GM21528 (cell line): ENCODE results near the gene BICDL1.

Source experiments
- ATAC-seq: cut with Tn5 transposase; IDR thresholded peaks from one replicate; pipeline ENCODE4 v1.9.1; 2021; ENCODE audit warnings: mild to moderate bottlenecking, moderate library complexity; ENCODE audit not compliant: unreplicated experiment, low FRiP score

BICDL1 gene

DNA sequence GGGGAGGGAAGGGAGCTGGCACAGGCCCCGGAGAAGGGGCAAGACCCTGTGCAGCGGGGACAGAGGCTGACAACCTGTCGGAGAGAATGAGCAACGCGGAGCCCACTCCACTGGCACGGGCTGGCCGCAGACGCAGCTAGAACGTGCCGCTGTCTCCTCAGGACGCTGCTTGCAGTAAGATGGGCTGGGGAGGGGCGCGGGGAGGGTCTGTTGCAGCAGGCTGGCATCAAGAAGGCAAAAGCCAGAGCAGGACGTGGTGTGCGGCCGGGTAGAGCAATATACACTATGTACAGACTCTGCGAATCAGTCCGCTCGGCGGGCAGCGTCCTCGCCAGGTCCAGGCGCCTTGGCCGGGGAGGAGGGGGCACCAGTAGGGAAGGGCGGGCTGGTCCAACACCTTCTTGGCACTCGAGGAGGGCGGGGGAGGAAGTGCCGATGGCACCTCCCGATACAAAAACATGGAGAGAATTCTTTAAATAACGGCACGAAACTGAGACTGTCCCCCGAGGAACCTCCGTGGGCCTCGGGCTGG is 107.7 kb downstream of the BICDL1 start:
- no peak for ATAC-seq

DNA sequence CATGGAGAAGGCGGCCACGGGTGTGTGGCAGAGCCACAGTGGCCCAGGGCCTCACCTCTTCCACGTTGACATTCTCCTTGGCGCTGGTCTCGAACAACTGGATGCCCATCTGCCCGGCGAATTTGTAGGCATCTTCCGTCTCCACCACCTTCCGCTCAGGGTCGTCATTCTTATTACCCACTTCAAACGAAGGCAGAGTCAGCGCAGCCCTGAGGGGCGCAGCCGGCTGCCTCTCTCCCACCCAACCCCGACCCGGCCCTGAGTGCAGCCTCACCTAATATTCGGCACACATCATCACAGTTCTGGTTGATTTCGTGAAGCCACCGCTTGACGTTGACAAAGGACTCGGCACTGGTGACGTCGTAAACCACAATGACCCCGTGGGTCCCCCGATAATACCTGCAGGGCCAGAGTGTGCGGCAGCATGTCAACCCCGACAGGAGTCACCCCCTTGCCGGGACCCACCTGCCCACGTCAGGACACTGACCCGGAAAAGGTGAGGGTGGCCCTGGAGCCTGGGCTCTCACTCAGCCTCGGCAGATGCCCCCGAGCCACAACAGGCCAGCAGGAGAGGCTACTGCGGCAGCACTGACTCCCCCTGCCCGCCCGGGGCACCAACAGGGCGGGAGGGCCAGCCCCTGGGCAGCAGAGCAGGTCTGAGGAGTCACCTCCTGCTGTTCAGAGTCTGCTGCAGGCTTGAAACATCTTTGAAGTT is 109.9 kb downstream of the BICDL1 start:
- no peak for ATAC-seq

DNA sequence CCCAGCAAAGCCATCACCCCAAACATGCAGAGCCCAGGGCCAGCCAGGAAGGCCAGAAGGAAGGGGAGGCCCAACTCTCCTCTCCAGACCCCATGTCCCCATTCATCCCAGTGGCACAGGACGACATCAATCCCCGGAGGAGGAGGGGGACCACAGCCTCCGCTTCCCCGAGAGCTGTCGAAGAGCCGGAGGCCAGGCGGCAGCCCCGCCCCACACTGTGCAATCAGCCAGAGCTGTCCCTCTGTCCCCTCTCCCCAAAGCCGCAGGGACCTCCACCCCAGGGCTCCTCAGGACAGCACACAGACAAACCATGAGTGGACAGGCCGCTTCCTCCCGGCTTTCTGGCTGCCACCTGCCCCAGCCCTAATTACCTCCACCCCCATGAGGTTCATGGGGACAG is 110.7 kb downstream of the BICDL1 start:
- ATAC-seq: no peak

DNA sequence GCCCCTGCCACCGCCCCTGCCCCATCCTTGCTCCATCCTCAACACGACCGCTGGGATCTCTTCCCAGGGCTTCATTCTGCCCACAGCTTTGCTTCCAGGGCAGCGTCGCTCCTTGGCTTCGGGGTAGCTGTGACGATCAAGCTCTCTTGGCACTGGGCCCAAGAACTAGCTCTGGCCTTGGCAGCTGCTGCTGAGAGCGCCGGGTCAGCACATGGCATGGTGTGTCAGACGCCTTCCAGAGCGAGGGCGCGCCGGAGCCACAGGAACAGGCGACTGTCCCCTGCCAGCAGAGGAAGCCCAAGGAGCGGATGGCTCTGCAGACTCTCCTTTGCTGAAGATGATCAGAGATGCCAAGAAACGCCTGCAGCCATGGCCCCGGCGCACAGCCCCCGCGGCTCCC is 111.6 kb downstream of the BICDL1 start:
- ATAC-seq: no peak

DNA sequence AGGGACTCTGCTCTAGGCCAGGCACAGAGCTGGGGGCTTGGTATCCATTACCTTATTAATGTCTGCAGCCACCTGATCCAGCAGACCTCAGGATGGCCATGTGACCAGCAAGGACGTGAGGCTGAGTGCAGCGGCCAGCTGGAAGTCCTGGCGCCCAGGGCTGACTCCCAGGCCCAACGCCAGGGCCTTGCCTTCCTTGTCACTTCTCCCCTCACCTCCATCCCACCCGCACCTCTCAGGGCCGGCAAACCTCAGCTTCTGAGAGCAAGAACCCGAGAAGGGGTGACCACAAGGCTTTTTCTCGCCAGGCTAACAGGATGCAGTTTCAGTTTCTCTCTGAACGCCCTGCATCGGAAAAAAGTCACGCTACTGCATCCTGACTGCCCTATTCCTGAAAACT is 112.1 kb downstream of the BICDL1 start:
- ATAC-seq: no peak

DNA sequence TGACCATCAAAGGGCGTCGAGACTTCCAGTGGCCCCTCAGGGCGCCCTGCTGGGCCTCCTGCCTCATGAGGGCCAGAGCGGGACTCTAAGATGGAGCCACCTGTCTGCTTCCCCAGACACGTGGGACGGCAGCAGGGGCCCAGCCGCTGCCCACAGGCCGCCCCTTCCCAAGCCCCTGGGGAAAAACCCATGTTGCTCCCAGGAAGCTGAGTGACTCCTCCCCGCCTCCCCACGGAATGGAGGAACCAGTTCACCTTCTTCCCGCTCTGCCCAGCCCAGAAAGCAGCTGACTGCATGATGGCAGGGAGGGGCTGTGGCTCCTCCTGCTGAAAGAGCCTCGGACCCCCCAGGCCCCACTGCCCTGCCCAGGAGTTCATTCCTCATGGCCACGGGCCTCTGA is 112.6 kb downstream of the BICDL1 start:
- no peak for ATAC-seq

DNA sequence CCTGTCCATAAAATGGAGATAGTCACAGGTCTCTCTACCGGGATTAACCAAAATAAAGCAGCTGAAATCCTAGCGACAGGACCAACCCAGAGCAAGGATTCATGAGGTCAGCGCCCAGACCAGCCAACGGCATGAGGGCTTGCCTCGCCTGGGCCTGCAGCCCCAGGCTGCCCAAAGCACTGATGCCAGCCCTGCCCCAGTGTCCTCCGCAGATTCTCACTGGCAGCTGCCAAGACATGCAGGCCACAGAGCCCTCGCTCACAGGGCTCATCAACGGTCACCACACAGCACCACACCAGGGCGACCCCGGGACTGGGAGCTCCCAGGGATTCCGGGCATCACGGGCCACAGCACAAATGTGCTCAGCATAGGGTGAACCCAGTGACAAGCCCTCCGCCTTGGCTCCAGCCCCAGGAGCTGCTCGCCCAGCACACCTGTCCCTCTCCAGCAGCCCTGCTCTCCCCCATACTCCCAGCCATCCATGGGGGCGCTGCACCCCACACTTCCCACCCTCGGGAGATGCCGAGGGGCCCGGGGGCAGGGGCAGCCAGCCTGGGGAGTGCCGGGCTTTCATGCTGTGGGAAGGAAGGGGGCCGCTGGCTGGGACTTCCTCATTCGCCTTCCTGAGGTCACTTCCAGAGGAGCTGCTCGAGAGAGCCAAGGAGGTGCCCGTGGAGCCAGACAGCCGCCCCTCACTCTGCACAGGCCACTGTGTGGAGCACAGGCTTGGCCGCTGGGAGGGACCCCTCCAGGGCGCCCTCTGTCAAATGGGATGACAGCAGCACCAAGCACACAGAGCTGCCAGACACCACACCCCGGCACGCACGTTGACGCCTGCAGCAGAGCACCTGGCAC is 113.4 kb downstream of the BICDL1 start:
- no peak for ATAC-seq

DNA sequence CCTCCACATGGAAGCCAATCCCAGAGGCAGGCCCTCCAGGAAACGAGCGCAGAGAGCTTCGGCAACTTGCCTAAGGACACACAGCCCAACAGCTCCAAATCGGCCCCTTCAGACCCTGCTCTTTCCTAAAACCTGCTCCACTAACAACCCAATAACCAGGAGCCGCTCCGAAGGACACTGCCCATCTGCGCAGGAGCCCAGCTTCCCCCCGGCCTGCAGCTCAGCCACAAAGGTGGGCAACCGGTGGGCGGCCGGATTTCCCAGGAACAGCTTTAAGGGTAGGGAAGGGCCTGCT is 114.0 kb downstream of the BICDL1 start:
- no peak for ATAC-seq

DNA sequence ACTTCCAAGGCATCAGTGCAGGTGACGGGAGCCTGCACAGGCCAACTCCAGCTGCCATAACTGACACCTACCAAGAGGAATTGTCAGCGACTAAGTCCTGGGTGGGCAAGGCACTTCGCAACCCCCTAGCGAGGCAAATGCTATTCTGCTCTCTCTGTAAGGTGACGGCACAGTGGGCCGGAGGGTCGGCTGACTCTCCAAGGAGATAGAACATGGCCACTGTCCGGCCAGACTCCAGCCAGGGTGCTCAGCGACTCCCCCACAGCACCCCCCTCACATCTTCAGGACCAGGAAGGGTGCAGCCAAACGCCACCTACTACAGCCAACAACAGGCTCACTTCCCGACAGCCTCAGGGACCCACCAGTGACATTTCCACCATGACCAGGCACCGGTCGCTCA is 114.3 kb downstream of the BICDL1 start:
- no peak for ATAC-seq

DNA sequence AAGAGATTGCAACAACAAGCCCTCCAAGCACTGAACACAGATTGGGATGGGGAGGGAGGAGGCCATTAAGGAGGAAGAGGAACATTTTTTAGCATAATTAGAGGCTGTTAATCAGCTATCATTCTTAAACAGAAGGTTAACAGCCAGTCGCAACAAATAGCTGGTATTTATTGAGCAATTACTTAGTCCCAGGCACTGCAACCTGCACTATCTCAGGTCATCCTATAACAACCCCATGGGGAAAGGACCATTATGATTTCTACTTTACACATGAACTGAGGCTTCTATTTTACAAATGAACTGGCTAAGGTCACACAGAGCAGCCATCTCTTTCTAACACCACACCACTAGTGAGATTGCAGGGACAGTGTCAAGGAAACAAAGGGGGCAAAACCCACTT is 117.1 kb downstream of the BICDL1 start:
- no peak for ATAC-seq

DNA sequence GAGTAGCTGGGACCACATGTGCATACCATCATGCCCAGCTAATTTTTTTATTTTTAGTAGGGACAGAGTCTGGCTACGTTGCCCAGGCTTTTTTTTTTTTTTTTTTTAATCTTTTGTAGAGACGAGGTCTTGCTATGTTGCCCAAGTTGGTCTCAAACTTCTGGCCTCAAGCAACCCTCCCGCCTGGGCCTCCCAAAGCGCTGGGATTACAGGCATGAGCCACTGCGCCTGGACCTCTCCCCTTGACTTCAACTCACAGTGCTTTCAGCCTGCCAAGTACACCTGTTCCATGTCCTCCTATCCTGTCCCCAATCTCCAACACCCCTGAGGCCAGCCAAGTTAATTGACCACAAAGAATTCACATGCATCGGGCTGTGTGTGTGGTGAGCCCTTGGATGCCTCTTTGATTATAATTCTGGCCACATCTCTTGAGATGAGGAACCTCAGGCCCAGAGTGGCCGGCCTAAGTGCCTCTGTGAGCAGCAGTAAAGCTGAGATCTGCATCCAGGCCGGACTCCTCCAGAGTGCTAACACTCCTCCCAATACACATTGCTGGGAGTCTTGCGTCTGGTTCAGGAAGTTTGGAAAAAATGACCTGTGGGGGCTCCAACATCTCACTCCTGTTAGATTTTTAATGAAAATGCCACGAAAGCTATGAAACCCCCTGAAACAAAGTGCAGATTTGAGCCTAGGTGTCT is 120.7 kb downstream of the BICDL1 start:
- ATAC-seq: no peak

DNA sequence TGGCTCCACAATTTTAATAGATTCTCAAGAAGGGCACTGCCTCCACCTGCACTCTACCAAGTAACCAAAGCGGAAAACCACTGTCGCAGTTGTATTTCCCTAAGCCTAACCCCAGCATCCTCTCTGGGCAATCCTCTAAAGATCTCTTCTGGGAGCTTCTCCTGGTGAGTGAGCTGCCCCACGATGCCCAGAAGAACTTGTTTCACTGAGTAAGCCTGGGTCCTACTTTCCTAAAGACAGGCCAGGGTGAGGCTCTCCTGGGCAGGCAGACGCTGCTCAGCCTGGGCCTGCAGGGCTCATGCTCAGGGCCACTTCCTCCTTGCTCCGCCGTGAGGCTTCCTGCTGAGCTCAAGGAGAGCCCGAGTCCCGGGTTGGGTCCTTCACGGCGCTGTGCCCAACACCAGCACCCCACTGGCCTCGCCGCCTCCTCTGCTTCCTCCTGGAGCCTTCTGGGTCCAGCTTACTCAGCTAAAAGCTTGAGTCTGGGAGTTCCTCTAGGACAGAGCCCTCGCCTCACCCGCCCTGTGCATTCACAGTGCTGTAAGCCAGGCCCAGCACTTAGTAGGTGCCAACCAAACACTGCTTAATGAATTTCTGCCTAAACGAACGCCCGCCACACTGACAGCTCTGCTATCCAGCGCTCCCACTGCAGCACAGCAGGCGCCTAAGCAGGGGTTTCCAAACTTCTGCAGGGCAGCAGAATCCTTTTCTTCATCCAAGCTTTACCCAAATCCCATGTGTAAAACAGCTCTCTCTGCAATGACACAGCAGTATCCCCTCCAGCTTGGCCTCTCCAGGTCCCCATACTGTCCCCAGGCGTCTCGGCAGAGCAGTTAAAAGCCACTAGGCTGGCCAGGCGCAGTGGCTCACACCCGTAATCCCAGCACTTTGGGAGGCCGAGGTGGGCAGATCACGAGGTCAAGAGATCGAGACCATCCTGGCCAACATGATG is 121.8 kb downstream of the BICDL1 start:
- ATAC-seq: peak; percentile 69

DNA sequence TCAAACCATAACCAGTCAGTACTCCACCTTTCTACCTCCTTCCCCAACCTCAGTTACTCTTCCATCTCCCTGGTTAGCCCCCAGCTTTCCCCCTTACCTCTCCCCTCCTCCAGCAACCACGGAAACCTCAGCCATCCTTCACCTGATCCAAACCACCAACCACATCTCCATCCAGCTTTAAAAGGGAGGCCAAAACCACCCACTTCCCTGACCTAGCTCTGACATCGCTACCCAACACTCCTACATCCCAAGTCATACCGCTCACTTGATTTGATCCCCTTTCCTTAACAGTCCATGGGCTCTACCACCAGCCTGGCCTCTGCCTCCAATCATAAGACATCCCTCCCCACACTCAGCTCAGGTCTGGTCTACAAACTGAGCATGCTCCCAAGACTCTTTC is 126.0 kb downstream of the BICDL1 start:
- no peak for ATAC-seq

DNA sequence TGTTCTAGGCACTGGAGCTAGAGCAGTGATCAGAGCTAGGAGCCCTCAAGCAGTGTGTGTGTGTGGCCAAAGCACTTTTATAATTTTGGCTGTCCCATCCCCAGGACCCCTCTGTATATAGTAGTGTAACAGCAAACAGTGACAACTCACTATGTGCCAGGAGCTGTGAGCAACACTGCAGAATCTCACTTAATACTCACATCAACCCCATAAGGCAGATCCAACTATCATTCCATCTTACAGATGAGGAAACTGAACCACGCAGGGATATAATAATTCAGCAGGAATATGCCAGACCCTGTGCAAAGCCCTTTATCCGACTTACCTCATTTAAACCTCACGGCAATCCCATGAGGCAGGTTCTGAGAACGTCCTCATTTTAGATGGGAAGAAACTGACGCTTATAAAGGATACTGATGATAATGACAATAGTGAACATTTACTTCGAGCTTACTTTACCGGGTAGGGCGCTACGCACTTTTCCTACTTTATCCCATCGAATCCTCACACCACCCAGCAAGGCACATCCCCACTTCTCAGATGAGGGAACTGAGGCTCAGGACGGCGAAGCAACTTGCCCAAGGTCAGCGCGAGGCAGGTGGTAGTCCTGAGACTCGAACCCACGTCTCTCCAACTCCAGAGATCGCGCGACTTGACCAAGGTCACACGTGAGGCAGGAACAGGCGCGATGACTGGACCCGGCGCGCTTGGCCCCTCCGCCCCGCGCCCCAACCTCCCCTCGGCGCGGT is 126.8 kb downstream of the BICDL1 start:
- ATAC-seq: no peak

DNA sequence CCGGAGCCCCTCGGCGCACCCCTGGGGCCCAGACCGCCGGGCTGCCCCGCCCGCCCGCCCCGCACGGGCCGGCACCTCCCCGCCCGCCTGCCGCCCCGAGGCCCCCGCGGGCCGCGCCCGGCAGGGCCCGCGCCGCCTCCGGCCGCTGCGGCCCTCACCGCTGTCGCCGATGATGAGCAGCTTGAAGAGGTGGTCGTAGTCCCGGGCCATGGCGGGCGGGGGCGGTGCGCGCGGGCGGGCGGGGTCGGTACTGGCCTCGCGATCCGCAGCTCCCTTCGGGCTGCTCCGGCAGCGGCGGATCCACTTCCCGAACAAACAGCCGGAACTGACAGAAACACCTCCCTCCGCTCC is 127.4 kb downstream of the BICDL1 start, which contains the start of gene RAB35:
Gene RAB35, minus strand, starts transcription at position 313 of the 351 bp plus-strand sequence. Its CDS starts 103 bp downstream, at position 210.
- peak; percentile 3 for ATAC-seq

DNA sequence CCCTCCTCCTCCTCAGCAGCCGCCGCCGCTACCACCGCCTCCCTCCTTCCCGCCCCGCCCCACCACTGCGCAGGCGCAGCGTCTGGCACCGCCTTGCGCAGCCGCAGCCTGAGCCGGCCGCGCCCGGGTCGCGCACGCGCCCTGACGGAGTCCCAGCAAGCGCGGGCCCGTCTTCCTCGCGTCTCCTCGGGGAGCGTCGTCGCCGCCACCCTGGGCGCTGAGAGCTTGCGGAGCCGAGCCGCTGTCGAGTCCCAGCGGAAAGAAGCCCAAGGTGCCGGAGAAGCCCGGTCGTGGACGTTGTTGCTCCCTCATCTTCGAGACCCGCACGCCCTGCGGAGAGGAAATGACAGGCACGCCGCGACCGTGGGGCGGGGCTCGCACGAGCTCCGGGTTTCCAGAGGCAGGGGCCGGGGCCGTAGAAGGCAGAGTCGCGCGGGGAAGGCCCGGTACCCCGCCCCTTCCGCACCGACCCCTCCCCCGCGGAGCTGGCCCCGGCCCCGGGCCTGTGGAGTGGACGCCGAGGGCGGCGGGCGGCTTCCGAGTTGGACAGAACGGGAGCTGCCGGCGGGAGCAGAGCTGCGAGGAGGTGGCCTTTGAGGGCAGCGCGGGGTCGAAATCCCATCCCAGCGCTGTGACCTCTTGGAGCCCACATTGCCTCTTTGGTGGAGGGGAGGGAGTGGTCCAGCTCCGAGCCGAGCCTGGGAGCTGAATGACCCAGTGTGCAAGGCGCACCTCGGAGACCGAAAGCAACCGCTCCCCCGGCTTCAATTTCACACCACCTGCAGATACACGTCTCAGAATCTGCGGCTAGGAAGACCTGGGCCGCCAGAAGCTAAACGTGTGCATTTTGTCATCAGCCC is 128.0 kb downstream of the BICDL1 start:
- ATAC-seq: peak; percentile 47

DNA sequence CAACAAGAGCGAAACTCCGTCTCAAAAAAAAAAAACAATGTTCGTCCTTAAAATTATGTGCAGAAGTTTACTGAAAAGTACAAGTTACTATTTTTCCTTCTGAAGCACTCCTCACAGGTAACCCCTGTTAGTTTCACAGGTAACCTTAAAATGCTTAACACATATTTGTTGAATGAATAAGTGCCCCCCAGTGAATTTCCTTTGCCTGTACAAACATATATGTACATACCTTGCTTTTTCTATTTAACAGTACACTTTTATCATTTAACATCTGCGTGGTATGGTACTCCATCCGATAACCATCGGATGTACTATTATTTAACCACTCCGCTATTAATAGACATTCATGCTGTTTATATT is 128.9 kb downstream of the BICDL1 start:
- no peak for ATAC-seq

DNA sequence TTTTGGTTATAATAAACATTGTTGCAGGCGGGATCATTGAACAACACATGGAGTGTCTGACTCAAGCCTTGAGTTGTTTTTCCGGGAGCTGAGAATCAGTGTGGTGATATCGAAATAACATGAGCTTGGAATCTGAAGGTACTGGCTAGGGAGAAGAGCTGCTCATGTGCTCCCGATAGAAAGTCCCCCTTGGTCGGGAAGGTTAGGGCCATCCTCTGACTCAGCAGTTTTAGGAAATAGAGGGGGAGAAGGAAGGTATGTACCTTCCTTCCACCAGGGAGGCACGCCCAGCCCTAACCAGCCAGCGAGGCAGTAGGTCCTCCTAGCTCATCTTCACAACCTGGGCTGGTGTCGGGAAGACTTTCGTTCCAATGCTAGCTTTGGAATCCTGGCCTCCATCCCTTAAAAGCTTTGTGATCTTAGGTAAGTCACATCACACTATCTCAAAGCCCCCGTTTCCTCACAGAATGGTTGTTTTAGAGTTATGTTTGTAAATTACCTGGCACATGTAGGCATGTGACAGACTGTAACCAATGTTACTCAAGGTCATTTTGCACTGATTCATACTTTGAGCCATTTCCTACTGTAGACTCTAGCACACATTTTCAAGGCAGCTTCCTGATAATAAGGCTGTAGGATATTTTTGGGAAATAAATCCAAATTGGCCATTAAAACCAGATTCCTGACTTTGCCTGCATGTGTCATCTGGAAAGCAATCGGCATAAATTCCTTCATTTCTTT is 129.5 kb downstream of the BICDL1 start:
- ATAC-seq: no peak
